WTC11 (cell line): Measurements from ENCODE around the gene UBE2D2. TPM values are rescaled to one million over a fixed set of nuclear protein-coding genes. Genes with fewer than 3 reads are reported as not detected.

Experiments used
- ATF2 ChIP-seq: sonication (generic); formaldehyde crosslinking; IDR thresholded peaks from 2 replicates; pipeline ENCODE4 v1.8.1; 2022; ENCODE audit warnings: low read depth, missing genetic modification reagents, borderline replicate concordance
- CBFB ChIP-seq: sonication (generic); formaldehyde crosslinking; IDR thresholded peaks from 2 replicates; pipeline ENCODE4 v1.8.1; 2022; ENCODE audit warnings: mild to moderate bottlenecking, low read depth, missing genetic modification reagents
- CDX4 ChIP-seq: fragments of 250-450 bp; sonication (Bioruptor Pico); IDR thresholded peaks from 2 replicates; pipeline ENCODE4 v1.9.0; 2021; ENCODE audit warnings: moderate library complexity, mild to moderate bottlenecking, inconsistent platforms, borderline replicate concordance
- ELF4 ChIP-seq: sonication (generic); formaldehyde crosslinking; IDR thresholded peaks from 2 replicates; pipeline ENCODE4 v1.8.1; 2022; ENCODE audit warnings: low read depth, mild to moderate bottlenecking, moderate library complexity, missing genetic modification reagents
- EMX1 ChIP-seq: fragments of 250-450 bp; sonication (Bioruptor Pico); IDR thresholded peaks from 2 replicates; pipeline ENCODE4 v1.8.0; 2021; ENCODE audit warnings: mild to moderate bottlenecking
- FOXP4 ChIP-seq: sonication (generic); formaldehyde crosslinking; IDR thresholded peaks from 2 replicates; pipeline ENCODE4 v1.8.0; 2022; ENCODE audit warnings: mild to moderate bottlenecking, missing genetic modification reagents
- GRHL2 ChIP-seq: fragments of 250-450 bp; sonication (Bioruptor Pico); IDR thresholded peaks from 2 replicates; pipeline ENCODE4 v1.8.0; 2022; ENCODE audit warnings: mild to moderate bottlenecking, moderate library complexity; ENCODE audit not compliant: insufficient replicate concordance, severe bottlenecking
- GTF2I ChIP-seq: fragments of 250-450 bp; sonication (Bioruptor Pico); conservative IDR thresholded peaks from 2 replicates; pipeline ENCODE4 v1.4.0; 2021; ENCODE audit warnings: mild to moderate bottlenecking
- HMGA2 ChIP-seq: fragments of 250-450 bp; sonication (Bioruptor Pico); IDR thresholded peaks from 2 replicates; pipeline ENCODE4 v1.4.0; 2021; ENCODE audit warnings: mild to moderate bottlenecking, moderate library complexity
- IRF1 ChIP-seq: sonication (generic); formaldehyde crosslinking; IDR thresholded peaks from 2 replicates; pipeline ENCODE4 v1.8.0; 2023; ENCODE audit warnings: missing genetic modification reagents
- JUN ChIP-seq: sonication (generic); formaldehyde crosslinking; IDR thresholded peaks from 2 replicates; pipeline ENCODE4 v1.8.0; 2023; ENCODE audit warnings: mild to moderate bottlenecking, missing genetic modification reagents
- KAT7 ChIP-seq: sonication (generic); formaldehyde crosslinking; IDR thresholded peaks from 2 replicates; pipeline ENCODE4 v1.8.1; 2023; ENCODE audit warnings: missing genetic modification reagents, mild to moderate bottlenecking, borderline replicate concordance
- MLX ChIP-seq: sonication (generic); formaldehyde crosslinking; IDR thresholded peaks from 2 replicates; pipeline ENCODE4 v1.8.1; 2023; ENCODE audit warnings: mild to moderate bottlenecking, missing genetic modification reagents, moderate library complexity
- NR2C2 ChIP-seq: sonication (generic); formaldehyde crosslinking; IDR thresholded peaks from 2 replicates; pipeline ENCODE4 v1.8.0; 2022; ENCODE audit warnings: mild to moderate bottlenecking, missing genetic modification reagents
- PRDM15 ChIP-seq: sonication (generic); formaldehyde crosslinking; IDR thresholded peaks from 2 replicates; pipeline ENCODE4 v1.8.0; 2022; ENCODE audit warnings: missing genetic modification reagents
- PREB ChIP-seq: sonication (generic); formaldehyde crosslinking; IDR thresholded peaks from 2 replicates; pipeline ENCODE4 v1.8.1; 2022; ENCODE audit warnings: mild to moderate bottlenecking, missing genetic modification reagents, moderate library complexity, borderline replicate concordance
- SMAD3 ChIP-seq: sonication (generic); formaldehyde crosslinking; IDR thresholded peaks from 2 replicates; pipeline ENCODE4 v1.8.0; 2022; ENCODE audit warnings: missing genetic modification reagents, mild to moderate bottlenecking, borderline replicate concordance
- USF1 ChIP-seq: sonication (generic); formaldehyde crosslinking; IDR thresholded peaks from 2 replicates; pipeline ENCODE4 v1.8.0; 2022; ENCODE audit warnings: mild to moderate bottlenecking, missing genetic modification reagents
- ZBTB21 ChIP-seq: sonication (generic); formaldehyde crosslinking; IDR thresholded peaks from 2 replicates; pipeline ENCODE4 v1.8.1; 2023; ENCODE audit warnings: mild to moderate bottlenecking, missing genetic modification reagents, borderline replicate concordance
- ZNF219 ChIP-seq: sonication (generic); formaldehyde crosslinking; IDR thresholded peaks from 2 replicates; pipeline ENCODE4 v1.8.0; 2023; ENCODE audit warnings: missing genetic modification reagents, mild to moderate bottlenecking, borderline replicate concordance
- ZNF317 ChIP-seq: sonication (generic); formaldehyde crosslinking; IDR thresholded peaks from 2 replicates; pipeline ENCODE4 v1.8.1; 2023; ENCODE audit warnings: low read depth, mild to moderate bottlenecking, moderate library complexity, missing genetic modification reagents, borderline replicate concordance
- ZNF425 ChIP-seq: fragments of 250-450 bp; sonication (Bioruptor Pico); conservative IDR thresholded peaks from 2 replicates; pipeline ENCODE4 v1.9.0; 2021; ENCODE audit warnings: mild to moderate bottlenecking
- ZSCAN18 ChIP-seq: fragments of 250-450 bp; sonication (Bioruptor Pico); IDR thresholded peaks from 2 replicates; pipeline ENCODE4 v2.1.2; 2022; ENCODE audit warnings: mild to moderate bottlenecking, moderate library complexity
- total RNA-seq: library from RNA; stranded (reverse); gene quantifications from 3 replicates; pipeline ENCODE4 v1.2.3, GENCODE V29; 2021

UBE2D2 gene
- total RNA-seq, 1 experiment from 2014 or later, result 183 TPM

- TF ChIP-seq ATF2 (CRISPR knock-in tag), result no peak
- TF ChIP-seq CDX4, result no peak
- TF ChIP-seq HMGA2 (CRISPR knock-in tag), result no peak
- TF ChIP-seq PREB, result no peak
- no peak for TF ChIP-seq ZNF219 (CRISPR knock-in tag)
- TF ChIP-seq GTF2I, result no peak
- TF ChIP-seq ZNF317 (CRISPR knock-in tag), result no peak
- TF ChIP-seq PRDM15, result peak; percentile 99
- TF ChIP-seq ZSCAN18 (CRISPR knock-in tag), result no peak
- 0 out of 2 replicates have a peak, but pooled peaks have one; percentile 15 for TF ChIP-seq ZBTB21 (CRISPR knock-in tag)
- no peak for TF ChIP-seq USF1 (CRISPR knock-in tag)
- TF ChIP-seq GRHL2, result no peak
- peak; percentile 74; the same call in 1 of the 2 replicates for TF ChIP-seq FOXP4 (CRISPR knock-in tag)
- TF ChIP-seq KAT7 (CRISPR knock-in tag), result no peak
- no peak for TF ChIP-seq NR2C2
- TF ChIP-seq EMX1 (CRISPR knock-in tag), result 0 out of 2 replicates have a peak, but pooled peaks have one; percentile 45
- TF ChIP-seq ELF4 (CRISPR knock-in tag), result no peak
- TF ChIP-seq CBFB (CRISPR knock-in tag), result no peak; the same call in 1 of the 2 replicates
- TF ChIP-seq JUN (CRISPR knock-in tag), result no peak
- TF ChIP-seq ZNF425 (CRISPR knock-in tag), result no peak
- TF ChIP-seq SMAD3, result peak; percentile 67; the same call in 1 of the 2 replicates
- TF ChIP-seq IRF1, result no peak
- no peak for TF ChIP-seq MLX
Measured at GRCh38 chr5:139637438-139638089, 76.4 kb downstream of the UBE2D2 start (continued).
